NCI-H2107 treated with DMSO at 0.1 percent for 48 hours (cell line): ENCODE measurements around the gene SMARCC2.
"Not testable (repeated sequence)": the region's sequence is repeated elsewhere in the genome, so short reads cannot be mapped to it uniquely, and the experiment has no call there.

Experiments used
- DNase-seq: peaks from one replicate; lab custom pipeline; 2025; ENCODE audit not compliant: unreplicated experiment; lab: John Stamatoyannopoulos, UW

The SMARCC2 gene

GRCh38 chr12:56165369-56165768 lies 23.9 kb downstream of the SMARCC2 start:
- no peak for DNase-seq

- no peak for DNase-seq
These were observed 24.9 kb downstream of the SMARCC2 start for GRCh38 chr12:56164345-56164729.

- DNase-seq, result no peak
These were observed 25.5 kb downstream of the SMARCC2 start for GRCh38 chr12:56163533-56164344.

GRCh38 chr12:56162468-56163290 lies 26.6 kb downstream of the SMARCC2 start:
- no peak for DNase-seq

- DNase-seq, result no peak
These were observed 27.5 kb downstream of the SMARCC2 start for GRCh38 chr12:56161690-56162351.

- DNase-seq, result no peak
These were observed 28.2 kb downstream of the SMARCC2 start for GRCh38 chr12:56160894-56161689.

GRCh38 chr12:56160193-56160763 lies 29.0 kb downstream of the SMARCC2 start:
- DNase-seq, result no peak

GRCh38 chr12:56159482-56160192 lies 29.6 kb downstream of the SMARCC2 start:
- DNase-seq, result no peak

- DNase-seq, result peak; percentile 42
These were observed 30.3 kb downstream of the SMARCC2 start for GRCh38 chr12:56158926-56159461.

GRCh38 chr12:56158029-56158925 lies 31.0 kb downstream of the SMARCC2 start, which contains the start of gene MYL6:
Gene MYL6, plus strand, starts transcription at chr12:56158359. Its CDS starts 43 bp downstream, at chr12:56158402.
- peak; percentile 99 for DNase-seq

GRCh38 chr12:56157201-56158028 lies 31.9 kb downstream of the SMARCC2 start:
- peak; percentile 99 for DNase-seq

GRCh38 chr12:56156464-56157200 lies 32.7 kb downstream of the SMARCC2 start:
- DNase-seq, result not testable (repeated sequence)

GRCh38 chr12:56155256-56155845 lies 33.9 kb downstream of the SMARCC2 start:
- no peak for DNase-seq

GRCh38 chr12:56154818-56155217 lies 34.5 kb downstream of the SMARCC2 start:
- DNase-seq, result no peak

- no peak for DNase-seq
These were observed 35.0 kb downstream of the SMARCC2 start for GRCh38 chr12:56154246-56154771.

GRCh38 chr12:56153678-56154065 lies 35.6 kb downstream of the SMARCC2 start:
- no peak for DNase-seq
